ENCODE results near the gene DNER. TPM values are rescaled to one million over a fixed set of nuclear protein-coding genes. Genes with fewer than 3 reads are reported as not detected.

The DNER gene
- total RNA-seq, 1 experiment from 2014 or later, result 2.9 TPM

- Histone ChIP-seq H3K4me3 (replicated peaks in 1 of 2; ENCODE audit: low read depth in 1 of 2, low read length in 2 of 2) (no peak overlapping the region), H3K36me3 (ENCODE audit: control insufficient read depth in 1 of 2, insufficient read depth in 2 of 2, low read length in 2 of 2) (no peaks in the 10 kb centered on the region), H4K20me1 (ENCODE audit: insufficient read depth) (no peaks in the 10 kb centered on the region), H3K9me3 (ENCODE audit: control insufficient read depth in 1 of 2, insufficient read depth in 1 of 2, low read depth in 1 of 2, low read length in 2 of 2) (no peaks in the 10 kb centered on the region), H3K79me2 (ENCODE audit: insufficient read depth, low read length) (no peaks in the 10 kb centered on the region), H3K27ac (ENCODE audit: low read depth, low read length) (no peak overlapping the region), H3K9me2 (ENCODE audit: insufficient read depth) (no peaks in the 10 kb centered on the region), H3K4me2 (ENCODE audit: low read length) (no peak overlapping the region), H3K27me3 (ENCODE audit: insufficient read depth, low read length) (no peaks in the 10 kb centered on the region; the same call in 1 of the 2 replicates), H2AFZ (ENCODE audit: low read depth, low read length, poor library complexity, severe bottlenecking) (no peak overlapping the region), H3K4me1 (ENCODE audit: control insufficient read depth in 1 of 2, insufficient read depth in 2 of 2, low read length in 2 of 2) (no peaks in the 10 kb centered on the region), H3K9ac (ENCODE audit: low read length) (no peak overlapping the region)
- ChIA-PET RAD21 (ENCODE audit: low non-redundant PET in 1 of 2, low total read pairs in 2 of 2, uncharacterized antibody in 2 of 2, unreplicated experiment in 2 of 2) (no interaction called here), CTCF (no interaction called here), POLR2A (no interaction called here)
- intact Hi-C loops (cut with micrococcal nuclease), result no loop called here
- DNase-seq (ENCODE audit: low read depth, low spot score), result no peak
- TF ChIP-seq EZH2phosphoT487 (IDR thresholded peaks at IDR 0.05; ENCODE audit: borderline replicate concordance) (no peak), POLR2A (IDR thresholded peaks at IDR 0.05; ENCODE audit: borderline replicate concordance, extremely low read depth, insufficient read depth, insufficient read length) (no peak)
- ATAC-seq, result no peak
- BruUV-seq (replicated peaks), result no TSS peak
Measured at GRCh38 chr2:229463841-229464346, 250.5 kb downstream of the DNER start.

GRCh38 chr2:229462112-229462511 is 252.2 kb downstream of the DNER start:
- POLR2A ChIA-PET, result no interaction called here
- intact Hi-C loops (cut with micrococcal nuclease), result no loop called here
- TF ChIP-seq SIN3A (IDR thresholded peaks at IDR 0.05; ENCODE audit: low read depth), result no peak
- TF ChIP-seq SRF (IDR thresholded peaks at IDR 0.05; ENCODE audit: low read depth), result no peak
- no peak for TF ChIP-seq ZFX (IDR thresholded peaks at IDR 0.05)
- no peak for TF ChIP-seq EZH2phosphoT487 (IDR thresholded peaks at IDR 0.05; ENCODE audit: borderline replicate concordance)
- TF ChIP-seq TCF7L2 (IDR thresholded peaks at IDR 0.05; ENCODE audit: borderline replicate concordance, extremely low read depth, insufficient read depth, insufficient read length), result no peak
- TF ChIP-seq EGR1 (IDR thresholded peaks at IDR 0.05; ENCODE audit: low read depth), result no peak
- TF ChIP-seq ELF1 (IDR thresholded peaks at IDR 0.05; ENCODE audit: borderline replicate concordance, low read depth), result no peak
- no peak for TF ChIP-seq CEBPB (IDR thresholded peaks at IDR 0.05; ENCODE audit: low read depth)
- TF ChIP-seq ZBTB33 (IDR thresholded peaks at IDR 0.05; ENCODE audit: extremely low read depth, insufficient replicate concordance, low read length), result no peak
- TF ChIP-seq MAX (IDR thresholded peaks at IDR 0.05), result no peak
- TF ChIP-seq POLR2A (IDR thresholded peaks at IDR 0.05; ENCODE audit: borderline replicate concordance, extremely low read depth, insufficient read depth, insufficient read length), result no peak
- no peak for TF ChIP-seq EZH2 (IDR thresholded peaks at IDR 0.05)
- TF ChIP-seq ZNF274 (IDR thresholded peaks at IDR 0.05; ENCODE audit: low read depth, low read length), result no peak
- no peak for TF ChIP-seq POLR2AphosphoS5 (IDR thresholded peaks at IDR 0.05; ENCODE audit: low read depth, low read length)
- TF ChIP-seq CTCF (IDR thresholded peaks at IDR 0.05 in 2 of 3, conservative IDR thresholded peaks at IDR 0.05 in 1 of 3; ENCODE audit: borderline replicate concordance in 1 of 3, insufficient read depth in 1 of 3, low read depth in 2 of 3, low read length in 2 of 3), result no peak
- no peak for TF ChIP-seq JUND (IDR thresholded peaks at IDR 0.05)

More at GRCh38 chr2:229462112-229462511, 252.2 kb downstream of the DNER start:
- no peak overlapping the region for H3K27ac ChIP-seq (ENCODE audit: low read depth, low read length)
- DNase-seq (ENCODE audit: low read depth, low spot score), result no peak
- no peak overlapping the region for H3K4me2 ChIP-seq (ENCODE audit: low read length)
- H4K20me1 ChIP-seq (ENCODE audit: insufficient read depth), result no peaks in the 10 kb centered on the region
- H3K27me3 ChIP-seq (ENCODE audit: insufficient read depth, low read length), result no peaks in the 10 kb centered on the region; the same call in 1 of the 2 replicates
- no TSS peak for BruUV-seq (replicated peaks)
- H3K9me3 ChIP-seq (ENCODE audit: control insufficient read depth in 1 of 2, insufficient read depth in 1 of 2, low read depth in 1 of 2, low read length in 2 of 2), result no peaks in the 10 kb centered on the region
- no peaks in the 10 kb centered on the region for H3K4me1 ChIP-seq (ENCODE audit: control insufficient read depth in 1 of 2, insufficient read depth in 2 of 2, low read length in 2 of 2)
- no peaks in the 10 kb centered on the region for H3K36me3 ChIP-seq (ENCODE audit: control insufficient read depth in 1 of 2, insufficient read depth in 2 of 2, low read length in 2 of 2)
- H2AFZ ChIP-seq (ENCODE audit: low read depth, low read length, poor library complexity, severe bottlenecking), result no peak overlapping the region
- no peaks in the 10 kb centered on the region for H3K79me2 ChIP-seq (ENCODE audit: insufficient read depth, low read length)
- RAD21 ChIA-PET (ENCODE audit: low non-redundant PET in 1 of 2, low total read pairs in 2 of 2, uncharacterized antibody in 2 of 2, unreplicated experiment in 2 of 2), result no interaction called here
- H3K4me3 ChIP-seq (replicated peaks in 1 of 2; ENCODE audit: low read depth in 1 of 2, low read length in 2 of 2), result no peak overlapping the region
- no peaks in the 10 kb centered on the region for H3K9me2 ChIP-seq (ENCODE audit: insufficient read depth)
- CTCF ChIA-PET, result no interaction called here
- no peak for ATAC-seq
- no peak overlapping the region for H3K9ac ChIP-seq (ENCODE audit: low read length)

Measured in HCT116 (cell line).